Measurements from ENCODE around the gene ANKMY1.

The ANKMY1 gene

DNA sequence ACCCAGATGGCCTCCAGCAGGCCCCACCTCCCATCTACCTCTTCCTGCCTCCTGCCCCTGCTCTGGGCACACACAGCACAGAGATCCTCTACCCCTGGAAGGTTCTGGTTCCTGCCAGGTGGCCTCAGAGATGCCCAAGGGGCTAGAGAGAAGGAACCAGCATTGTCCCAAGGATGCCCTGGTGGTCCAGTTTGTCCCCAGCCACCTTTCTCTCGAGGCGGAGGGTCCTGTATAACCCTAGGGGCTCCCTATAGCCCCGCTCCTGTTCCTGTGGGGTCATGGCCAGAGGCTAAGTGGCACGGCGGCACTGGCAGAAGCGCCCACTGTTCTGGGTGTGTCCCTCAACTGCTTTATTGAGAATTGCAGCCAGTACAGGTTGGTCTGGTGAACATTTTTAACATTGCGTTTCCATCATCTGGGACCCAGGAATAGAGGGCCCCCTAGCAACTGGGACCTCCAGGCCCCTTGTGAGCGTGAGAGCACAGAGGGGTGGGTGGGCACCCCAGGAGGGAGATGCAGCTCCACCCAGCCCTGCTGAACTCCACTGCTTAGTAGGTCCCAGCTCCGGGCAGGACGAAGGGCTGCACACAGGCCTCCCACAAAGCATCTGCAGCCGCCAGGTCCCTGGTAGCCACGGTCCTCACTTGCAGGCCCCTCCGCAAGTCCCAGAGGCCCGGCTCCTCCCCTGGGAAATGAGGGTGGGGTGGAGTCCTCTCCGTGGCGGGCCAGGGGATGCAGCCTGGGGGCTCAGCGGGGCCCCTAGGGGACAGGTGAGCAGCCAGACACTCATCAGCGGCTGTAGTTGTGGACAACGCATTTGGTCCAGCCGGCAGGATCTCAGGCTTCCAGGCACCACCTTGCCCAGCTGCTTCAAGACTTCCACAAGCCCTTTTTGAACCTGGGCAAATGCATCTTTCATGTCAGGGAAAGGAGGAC is 89.2 kb downstream of the ANKMY1 start:
- DNase-seq = no peak

DNA sequence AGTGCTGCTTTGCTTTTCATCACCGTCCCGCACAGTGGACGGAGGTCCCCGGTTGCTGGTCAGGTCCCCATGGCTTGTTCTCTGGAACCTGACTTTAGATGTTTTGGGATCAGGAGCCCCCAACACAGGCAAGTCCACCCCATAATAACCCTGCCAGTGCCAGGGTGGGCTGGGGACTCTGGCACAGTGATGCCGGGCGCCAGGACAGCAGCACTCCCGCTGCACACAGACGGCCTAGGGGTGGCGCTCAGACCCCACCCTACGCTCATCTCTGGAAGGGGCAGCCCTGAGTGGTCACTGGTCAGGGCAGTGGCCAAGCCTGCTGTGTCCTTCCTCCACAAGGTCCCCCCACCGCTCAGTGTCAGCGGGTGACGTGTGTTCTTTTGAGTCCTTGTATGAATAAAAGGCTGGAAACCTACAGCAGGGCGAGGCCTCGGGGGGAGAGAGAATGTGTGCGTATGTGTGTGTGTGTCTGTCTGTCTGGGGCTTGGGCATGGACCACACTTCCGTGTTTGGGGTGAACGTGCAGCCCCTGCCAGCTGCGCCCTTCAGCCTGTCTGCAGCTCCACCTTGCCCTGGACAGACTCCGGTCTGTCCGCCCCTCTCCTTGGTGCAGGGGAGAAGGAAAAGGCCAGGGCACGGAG is 90.0 kb downstream of the ANKMY1 start:
- no peak for DNase-seq

DNA sequence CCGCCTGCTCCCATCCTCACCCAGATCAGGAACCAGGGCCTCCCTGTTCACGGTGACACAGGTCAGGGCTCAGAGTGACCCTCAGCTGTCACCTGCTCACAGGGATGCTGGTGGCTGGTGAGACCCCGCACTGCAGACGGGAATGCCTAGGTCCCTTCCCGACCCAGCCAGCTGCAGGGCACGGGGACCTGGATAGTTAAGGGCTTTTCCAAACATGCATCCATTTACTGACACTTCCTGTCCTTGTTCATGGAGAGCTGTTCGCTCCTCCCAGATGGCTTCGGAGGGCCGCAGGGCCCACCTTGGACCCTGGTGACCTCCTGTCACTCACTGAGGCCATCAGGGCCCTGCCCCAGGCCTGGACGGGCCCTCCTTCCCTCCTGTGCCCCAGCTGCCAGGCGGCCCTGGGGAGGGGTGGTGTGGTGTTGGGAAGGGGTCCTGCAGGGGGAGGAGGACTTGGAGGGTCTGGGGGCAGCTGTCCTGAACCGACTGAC is 90.6 kb downstream of the ANKMY1 start:
- DNase-seq = no peak

DNA sequence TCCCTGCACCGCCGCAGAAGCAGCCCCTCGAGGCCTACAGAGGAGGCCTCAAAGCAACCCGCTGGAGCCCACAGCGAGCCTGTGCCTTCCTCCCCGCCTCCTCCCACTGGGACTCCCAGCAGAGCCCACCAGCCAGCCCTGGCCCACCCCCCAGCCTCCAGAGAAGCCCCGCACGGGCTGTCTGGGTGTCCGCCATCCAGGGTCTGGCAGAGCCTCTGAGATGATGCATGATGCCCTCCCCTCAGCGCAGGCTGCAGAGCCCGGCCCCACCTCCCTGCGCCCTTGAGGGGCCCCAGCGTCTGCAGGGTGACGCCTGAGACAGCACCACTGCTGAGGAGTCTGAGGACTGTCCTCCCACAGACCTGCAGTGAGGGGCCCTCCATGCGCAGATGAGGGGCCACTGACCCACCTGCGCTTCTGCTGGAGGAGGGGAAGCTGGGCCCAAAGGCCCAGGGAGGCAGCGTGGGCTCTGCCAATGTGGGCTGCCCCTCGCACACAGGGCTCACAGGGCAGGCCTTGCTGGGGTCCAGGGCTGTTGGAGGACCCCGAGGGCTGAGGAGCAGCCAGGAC is 91.1 kb downstream of the ANKMY1 start:
- DNase-seq = no peak

DNA sequence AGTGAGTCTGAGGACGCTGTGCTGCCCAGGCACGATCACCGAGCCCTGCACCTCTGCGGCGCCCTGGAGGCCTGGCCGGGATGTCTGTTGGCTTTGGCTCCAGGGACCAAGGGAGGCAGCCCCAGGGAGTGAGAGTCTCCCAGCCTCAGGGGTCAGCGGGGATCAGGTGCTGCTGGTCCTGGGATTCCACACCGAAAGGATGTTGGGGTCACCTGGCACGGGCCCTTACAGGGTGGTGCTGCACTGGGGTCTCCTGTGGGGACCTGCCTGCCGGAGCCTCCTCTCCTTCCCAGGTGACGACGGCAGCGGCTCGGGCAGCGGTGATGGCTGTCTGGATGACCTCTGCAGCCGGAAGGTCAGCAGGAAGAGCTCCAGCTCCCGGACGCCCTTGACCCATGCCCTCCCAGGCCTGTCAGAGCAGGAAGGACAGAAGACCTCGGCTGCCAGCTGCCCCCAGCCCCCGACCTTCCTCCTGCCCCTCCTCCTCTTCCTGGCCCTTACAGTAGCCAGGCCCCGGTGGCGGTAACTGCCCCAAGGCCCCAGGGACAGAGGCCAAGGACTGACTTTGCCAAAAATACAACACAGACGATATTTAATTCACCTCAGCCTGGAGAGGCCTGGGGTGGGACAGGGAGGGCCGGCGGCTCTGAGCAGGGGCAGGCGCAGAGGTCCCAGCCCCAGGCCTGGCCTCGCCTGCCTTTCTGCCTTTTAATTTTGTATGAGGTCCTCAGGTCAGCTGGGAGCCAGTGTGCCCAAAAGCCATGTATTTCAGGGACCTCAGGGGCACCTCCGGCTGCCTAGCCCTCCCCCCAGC is 91.8 kb downstream of the ANKMY1 start:
- no peak for DNase-seq

DNA sequence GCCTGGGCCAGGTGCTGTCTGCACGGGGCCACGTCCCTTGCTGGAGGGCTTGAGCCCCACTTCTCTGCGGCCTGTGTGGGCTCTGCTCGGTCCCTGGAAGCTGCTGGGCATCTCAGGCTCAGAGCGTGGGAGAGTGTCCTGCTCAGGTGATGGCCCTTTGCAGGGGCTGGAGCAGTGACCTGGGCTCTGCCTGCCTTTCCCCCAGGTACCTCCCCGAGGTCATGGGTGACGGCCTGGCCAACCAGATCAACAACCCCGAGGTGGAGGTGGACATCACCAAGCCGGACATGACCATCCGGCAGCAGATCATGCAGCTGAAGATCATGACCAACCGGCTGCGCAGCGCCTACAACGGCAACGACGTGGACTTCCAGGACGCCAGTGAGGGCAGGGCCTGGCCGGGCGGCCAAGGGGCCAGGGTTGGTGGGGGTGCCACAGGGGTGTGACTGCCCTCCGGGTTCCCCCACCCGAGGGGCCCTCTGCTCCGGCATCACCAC is 92.5 kb downstream of the ANKMY1 start:
- no peak for DNase-seq

DNA sequence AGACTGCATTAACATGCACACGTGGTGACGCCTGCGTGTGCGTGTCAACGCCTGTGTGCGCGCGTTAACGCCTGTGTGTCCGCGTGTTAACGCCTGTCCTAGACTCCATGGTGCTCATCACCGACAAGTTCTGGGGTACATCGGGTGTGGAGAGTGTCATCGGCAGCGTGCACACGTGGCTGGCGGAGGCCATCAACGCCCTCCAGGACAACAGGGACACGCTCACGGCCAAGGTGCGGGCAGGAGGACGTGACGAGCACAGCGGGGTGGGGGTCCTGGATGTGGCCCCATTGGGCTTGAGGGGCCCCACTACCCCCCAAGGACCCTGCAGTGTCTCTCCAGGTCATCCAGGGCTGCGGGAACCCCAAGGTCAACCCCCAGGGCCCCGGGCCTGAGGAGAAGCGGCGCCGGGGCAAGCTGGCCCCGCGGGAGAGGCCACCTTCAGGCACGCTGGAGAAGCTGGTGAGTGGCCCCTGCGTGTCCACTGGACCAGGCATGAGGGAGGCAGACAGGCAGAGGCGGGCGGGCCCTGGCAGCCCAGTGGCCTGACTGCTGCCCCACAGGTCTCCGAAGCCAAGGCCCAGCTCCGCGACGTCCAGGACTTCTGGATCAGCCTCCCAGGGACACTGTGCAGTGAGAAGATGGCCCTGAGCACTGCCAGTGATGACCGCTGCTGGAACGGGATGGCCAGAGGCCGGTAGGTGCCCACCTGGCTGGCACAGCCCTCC is 93.1 kb downstream of the ANKMY1 start:
- no peak for DNase-seq

DNA sequence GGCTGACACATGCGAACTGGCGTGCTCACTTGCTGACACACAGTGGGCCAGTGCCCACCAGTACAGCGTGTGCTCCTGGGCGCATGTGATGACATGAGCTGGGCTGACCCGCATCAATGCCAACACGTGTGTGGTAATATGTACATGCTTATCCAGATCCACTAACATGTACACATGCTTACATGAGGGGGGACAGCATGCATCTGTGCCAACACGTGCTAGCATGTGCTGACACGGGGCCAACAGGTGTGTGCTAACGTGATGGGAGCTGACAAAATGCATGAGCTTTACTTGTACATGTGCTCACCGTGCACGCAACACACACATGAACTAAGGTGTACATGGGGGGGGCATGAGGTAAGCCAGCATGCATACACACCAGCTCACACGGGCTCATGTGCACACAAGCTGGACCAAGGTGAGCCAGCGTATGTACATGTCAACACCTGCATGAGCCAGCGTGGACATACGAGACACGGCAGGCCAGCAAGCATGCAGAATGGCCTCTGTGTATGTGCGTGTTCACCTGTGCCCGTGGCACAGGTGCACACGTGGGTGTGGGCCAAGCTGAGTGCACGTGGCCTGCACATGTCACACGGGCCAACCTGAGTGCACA is 93.8 kb downstream of the ANKMY1 start:
- no peak for DNase-seq

DNA sequence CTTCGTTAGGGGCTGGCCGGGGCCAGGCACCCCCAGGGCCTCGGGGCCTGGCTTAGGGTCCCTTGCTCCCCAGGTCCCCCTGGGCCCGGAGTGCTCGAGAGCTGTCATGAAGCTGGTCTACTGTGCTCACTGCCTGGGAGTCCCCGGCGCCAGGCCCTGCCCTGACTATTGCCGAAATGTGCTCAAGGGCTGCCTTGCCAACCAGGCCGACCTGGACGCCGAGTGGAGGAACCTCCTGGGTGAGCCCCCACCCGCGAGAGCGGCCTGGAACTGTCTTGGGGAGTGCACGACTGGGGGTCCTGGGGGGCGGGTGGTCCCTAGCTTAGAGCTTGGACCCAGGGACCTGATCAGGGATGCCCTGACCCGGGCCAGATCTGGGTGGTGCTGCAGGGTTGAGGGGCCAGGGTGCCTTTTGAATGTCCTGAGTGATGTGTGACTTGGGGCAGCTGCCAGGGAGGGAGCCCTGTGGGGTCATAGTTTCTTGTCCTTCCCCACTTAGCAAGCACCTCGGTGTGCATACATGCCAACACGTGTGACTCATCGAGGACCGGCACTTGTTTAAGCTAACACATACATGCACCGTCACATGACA is 94.4 kb downstream of the ANKMY1 start:
- DNase-seq = no peak

DNA sequence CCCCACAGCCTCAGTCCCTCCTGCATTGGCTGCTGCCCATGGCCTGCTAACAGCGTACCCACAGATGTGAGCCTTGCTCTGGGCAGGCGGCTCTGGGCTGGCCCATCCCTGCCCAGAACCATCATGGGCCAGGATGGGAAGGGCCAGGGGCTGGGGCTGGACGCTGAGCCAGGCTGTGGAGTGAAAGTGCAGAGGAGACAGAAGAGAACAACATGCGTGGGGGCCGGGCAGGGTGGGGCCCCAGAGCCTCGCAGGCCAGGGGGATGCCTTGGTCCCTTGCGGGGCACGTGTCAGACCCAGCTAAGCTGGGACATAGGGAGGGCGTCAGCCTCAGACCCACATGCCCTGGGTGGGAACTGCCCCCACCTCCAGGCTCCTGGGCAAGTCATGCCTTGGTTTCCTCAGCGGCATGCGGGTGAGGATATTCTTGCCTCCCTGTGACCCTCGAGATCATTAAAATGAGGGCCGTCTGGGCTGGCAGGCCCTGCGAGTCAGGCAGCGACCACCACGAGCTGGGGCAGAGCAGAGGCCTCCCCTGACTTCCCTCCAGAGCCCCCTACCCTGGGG is 95.0 kb downstream of the ANKMY1 start:
- no peak for DNase-seq

DNA sequence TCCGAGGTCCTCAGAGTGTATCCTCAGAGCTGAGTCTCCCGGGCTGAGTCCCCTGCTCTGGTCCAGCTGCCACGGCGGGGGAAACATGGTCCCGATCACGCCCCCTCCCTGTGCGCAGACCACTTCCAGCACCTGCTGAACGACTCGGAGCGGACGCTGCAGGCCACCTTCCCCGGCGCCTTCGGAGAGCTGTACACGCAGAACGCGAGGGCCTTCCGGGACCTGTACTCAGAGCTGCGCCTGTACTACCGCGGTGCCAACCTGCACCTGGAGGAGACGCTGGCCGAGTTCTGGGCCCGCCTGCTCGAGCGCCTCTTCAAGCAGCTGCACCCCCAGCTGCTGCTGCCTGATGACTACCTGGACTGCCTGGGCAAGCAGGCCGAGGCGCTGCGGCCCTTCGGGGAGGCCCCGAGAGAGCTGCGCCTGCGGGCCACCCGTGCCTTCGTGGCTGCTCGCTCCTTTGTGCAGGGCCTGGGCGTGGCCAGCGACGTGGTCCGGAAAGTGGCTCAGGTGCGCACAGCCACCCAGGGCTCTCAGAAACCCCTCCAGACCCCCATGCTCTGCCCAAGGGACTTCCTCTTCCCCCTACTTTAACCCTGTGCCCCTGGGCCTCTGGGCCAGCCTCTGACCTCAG is 95.6 kb downstream of the ANKMY1 start:
- no peak for DNase-seq

DNA sequence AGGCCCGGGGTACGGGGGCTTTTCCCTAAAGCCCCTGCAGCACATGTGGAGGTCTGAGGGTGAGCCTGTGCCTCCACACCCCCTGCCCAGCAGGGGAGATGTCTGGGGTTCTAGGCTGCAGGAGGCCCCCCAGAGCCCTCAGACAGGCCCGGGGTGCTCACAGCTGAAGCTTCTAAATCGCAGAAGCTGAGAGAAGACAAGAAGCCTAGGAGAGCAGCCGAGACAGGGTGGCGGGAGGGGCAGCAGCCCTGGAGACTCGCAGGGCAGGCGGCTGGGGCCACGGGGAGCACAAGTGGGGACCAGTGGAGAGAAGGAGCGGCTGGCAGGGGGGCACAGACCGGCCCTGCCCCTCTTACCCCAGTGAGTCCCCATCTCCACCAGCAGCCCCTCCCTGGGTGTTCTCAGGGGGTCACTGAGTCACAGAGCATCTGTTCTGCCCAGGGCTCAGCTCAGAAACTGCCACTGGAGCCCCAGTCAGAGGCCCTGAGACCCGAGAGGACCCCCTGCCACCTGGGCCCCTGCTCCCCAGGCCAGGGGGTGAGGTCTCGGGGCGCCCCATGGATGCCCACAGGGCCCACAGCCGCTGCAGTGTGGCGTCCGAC is 96.2 kb downstream of the ANKMY1 start:
- no peak for DNase-seq

DNA sequence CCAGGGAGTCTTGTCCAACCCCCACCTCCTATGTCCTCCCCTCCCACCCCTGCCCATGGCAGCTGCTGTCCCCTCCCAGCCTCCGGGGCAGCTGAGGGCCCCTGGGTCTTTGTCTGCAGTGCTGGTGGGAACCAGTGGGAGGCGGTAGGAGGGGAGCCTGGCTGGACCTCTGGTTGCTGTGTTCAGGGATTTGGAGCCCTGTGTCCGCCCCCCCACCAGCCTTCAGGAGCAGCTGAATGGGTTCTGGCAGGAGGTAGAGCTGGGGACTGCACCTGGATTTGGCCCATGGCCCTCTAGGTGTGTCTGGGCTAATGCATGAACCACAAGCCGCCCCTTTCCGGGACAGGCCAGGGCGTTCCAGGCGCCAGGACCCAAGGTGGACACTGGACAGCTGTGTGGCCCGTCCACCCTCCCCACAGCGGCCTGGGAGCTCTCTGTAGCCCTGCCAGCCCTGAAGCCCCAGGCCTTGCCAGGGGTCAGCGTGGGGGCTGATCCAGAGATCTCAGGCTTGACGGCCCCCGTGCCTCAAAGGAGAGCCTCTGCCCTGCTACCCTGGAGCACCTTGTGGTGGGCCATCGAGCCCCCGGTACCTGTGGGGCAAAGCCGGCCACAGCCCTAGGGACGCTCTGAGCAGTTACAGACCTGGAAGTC is 96.9 kb downstream of the ANKMY1 start:
- DNase-seq = no peak

DNA sequence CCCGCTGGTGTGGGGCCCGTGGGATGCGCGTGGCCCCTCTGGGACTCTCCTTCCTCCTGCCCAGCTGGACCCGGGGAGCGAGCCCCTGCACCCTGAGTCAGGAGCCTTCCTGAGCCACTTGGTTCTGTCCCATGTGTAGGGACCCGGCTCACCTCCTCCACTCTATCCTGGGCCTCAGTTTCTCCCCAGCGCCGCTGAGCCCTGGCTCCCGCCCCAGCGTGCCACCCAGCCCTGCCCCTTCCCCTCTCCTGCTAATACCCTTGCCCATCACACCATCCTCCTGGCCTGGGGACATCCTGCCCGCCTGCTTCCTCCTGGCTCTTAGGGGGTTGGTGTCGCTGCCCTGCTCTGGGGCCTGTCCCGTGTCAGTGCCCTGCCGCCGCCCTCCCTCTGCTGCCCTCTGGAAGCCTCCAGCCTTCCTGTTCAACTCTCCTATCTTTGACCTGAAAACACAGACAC is 97.5 kb downstream of the ANKMY1 start:
- no peak for DNase-seq

DNA sequence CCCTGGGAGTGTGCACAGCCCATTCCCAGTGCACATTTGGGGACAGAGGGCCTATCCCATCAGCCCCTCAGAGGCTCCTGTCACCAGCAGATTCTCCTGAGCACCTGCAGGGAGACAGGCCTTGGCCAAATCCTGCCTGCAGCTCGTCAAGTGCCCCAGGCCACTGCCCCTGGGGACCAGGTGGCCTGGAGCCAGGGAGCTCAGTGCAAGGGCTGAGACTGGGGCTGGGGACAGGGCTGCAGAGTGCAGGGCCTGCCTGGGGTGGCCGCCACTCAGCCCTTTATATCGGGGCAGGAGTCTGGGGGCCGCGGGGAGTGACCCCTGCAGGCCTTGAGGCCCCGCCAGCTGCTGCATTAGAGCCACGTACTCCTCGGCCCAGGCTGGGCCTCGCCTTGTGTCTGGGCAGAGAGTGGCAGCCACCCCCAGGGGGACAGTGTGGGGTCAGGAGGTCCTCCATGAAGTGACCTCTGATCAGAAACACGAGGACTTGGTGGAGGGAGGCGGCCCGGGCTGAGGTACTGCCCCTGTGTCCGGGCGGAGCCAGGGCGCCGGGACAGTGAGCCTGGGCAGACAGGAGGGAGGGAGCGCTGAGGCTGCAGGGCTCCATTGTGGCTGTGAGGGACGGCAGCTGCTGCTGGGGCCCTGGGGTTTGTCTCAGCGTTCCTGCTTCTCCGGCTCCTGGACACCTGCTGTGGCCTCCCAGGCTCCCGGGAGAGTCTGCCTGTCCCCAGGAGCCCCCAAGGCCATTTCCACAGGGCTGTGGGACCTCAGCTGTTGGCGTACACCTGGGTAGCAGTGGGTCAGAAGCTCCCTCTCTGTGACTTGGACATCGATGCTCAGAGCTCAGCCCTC is 98.2 kb downstream of the ANKMY1 start:
- DNase-seq = no peak

DNA sequence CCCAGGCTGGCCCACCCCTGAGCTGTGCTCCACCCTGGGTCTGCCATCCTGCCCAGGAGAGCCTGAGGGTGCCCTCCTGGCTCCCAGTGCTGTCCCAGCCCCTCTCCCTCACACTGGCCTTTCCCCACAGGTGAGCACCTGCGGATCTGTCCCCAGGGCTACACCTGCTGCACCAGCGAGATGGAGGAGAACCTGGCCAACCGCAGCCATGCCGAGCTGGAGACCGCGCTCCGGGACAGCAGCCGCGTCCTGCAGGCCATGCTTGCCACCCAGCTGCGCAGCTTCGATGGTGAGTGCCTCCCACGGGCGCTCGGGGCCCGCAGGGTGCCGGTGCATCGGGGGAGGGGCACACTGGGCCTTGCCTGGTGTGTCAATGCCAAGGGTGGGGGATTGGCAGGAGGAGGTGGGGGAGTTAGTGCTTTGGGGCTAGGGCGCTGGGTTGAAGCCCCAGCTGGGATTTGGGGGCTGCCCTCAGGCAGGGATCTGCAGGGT is 98.8 kb downstream of the ANKMY1 start:
- DNase-seq = no peak

DNA sequence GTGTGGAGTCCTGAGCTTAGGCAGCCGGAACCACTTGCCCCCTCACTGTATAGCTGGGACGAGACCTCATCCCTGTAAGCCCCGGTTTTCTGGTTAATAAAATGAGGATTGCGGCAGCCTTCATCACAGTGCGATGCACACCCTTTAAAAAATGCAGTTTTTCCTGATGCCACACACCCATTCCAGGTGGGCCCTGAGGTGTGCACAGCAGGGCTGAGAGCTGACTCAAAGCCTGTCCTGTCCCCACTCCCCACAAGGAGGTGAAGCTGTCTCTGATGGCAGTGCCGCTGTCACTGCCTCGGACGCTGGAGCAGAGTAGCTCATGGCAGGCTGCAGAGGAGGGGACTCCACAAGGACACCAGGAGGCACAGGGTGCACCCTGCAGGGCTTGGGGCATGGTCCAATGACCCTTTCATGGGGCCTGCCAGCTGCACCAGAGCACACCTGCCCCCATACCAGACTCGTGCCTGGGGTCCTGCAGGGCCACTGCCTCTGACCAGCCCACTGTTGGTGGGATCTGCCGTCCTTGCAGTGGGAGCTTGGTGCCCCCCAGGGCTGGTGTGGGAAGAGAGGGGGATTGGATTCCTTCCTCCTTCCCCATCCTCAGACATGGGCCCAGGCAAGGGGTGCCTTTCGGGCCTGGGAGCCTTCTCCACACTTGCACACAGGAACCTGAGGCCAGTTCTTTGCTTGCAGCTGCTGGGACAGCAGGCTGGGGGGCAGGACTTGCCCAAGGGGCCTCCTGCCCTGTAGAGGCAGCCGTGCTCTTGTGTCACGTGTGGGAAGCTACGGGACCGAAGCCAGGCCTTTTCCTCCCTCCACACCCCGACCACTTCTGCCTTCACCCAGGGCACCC is 99.5 kb downstream of the ANKMY1 start:
- DNase-seq = no peak

Measured in stimulated activated naive CD4-positive, alpha-beta T cell treated with Interleukin-2 at 50 U/mL for 16 hours (primary cell).